ENCODE data around the gene ABCA13. TPM values are rescaled to one million over a fixed set of nuclear protein-coding genes. Genes with fewer than 3 reads are reported as not detected.
"Not testable (repeated sequence)": the region's sequence is repeated elsewhere in the genome, so short reads cannot be mapped to it uniquely, and the experiment has no call there.

ABCA13 gene
- total RNA-seq, 1 experiment from 2014 or later, result 1.7 TPM

DNA sequence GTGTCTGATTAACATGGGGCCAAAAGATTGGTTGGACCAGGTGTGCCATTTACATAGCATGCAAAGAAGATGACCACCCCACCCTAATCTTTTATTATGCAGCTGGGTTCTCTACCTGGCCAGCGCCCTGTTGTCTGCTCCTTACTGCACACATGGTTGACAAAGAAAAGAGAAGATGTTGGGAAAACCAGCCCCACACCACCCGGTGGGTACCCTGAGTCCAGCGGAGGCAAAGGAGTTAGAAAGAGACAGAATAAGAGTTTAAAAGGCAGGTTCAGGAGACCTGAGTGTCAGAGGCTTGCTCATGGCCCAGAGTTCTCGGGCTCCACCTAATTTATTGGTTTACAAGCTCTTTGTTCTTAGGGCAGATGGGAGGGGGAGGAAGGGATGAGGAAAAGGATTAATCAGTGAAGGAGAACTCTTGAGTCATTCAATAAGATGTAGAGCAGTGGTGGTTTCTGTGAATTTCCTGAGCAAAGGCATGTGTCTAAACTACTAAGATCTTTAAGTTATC lies 24.1 kb upstream of the ABCA13 start:
- ChIA-PET POLR2A (no interaction called here), CTCF (no interaction called here)
- H3K4me3 ChIP-seq (ENCODE audit: low read depth in 2 of 2, low read length in 2 of 2), result no peak overlapping the region
- in situ Hi-C loops (cut with HindIII; ENCODE audit: low pct_unique_long_range_greater_than_20kb, low sequenced_read_pairs) (no loop called here), intact Hi-C loops (cut with micrococcal nuclease; ENCODE audit: unreplicated experiment) (no loop called here)
- H3K4me1 ChIP-seq (ENCODE audit: control insufficient read depth, insufficient read depth, low read length), result peaks cover 47% of the 10 kb centered on the region
- H3K9me3 ChIP-seq (ENCODE audit: control insufficient read depth, insufficient read depth, low read depth, low read length), result no peaks in the 10 kb centered on the region
- BruUV-seq (replicated peaks), result no TSS peak
- DNase-seq (ENCODE audit: low read depth, low spot score), result no peak
- TF ChIP-seq, protein P1, sequence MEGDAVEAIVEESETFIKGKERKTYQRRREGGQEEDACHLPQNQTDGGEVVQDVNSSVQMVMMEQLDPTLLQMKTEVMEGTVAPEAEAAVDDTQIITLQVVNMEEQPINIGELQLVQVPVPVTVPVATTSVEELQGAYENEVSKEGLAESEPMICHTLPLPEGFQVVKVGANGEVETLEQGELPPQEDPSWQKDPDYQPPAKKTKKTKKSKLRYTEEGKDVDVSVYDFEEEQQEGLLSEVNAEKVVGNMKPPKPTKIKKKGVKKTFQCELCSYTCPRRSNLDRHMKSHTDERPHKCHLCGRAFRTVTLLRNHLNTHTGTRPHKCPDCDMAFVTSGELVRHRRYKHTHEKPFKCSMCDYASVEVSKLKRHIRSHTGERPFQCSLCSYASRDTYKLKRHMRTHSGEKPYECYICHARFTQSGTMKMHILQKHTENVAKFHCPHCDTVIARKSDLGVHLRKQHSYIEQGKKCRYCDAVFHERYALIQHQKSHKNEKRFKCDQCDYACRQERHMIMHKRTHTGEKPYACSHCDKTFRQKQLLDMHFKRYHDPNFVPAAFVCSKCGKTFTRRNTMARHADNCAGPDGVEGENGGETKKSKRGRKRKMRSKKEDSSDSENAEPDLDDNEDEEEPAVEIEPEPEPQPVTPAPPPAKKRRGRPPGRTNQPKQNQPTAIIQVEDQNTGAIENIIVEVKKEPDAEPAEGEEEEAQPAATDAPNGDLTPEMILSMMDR (IDR thresholded peaks at IDR 0.05), result no peak
- TF ChIP-seq SIN3A (IDR thresholded peaks at IDR 0.05; ENCODE audit: borderline replicate concordance, insufficient read depth, low read depth, low read length), result no peak
- TF ChIP-seq POLR2AphosphoS5 (IDR thresholded peaks at IDR 0.05; ENCODE audit: low read depth, low read length), result no peak
- TF ChIP-seq REST (IDR thresholded peaks at IDR 0.05; ENCODE audit: insufficient read depth in 1 of 2, low read depth in 2 of 2, low read length in 1 of 2), result no peak
- TF ChIP-seq TCF7L2 (IDR thresholded peaks at IDR 0.05; ENCODE audit: low read depth, low read length), result no peak
- H3K27me3 ChIP-seq (ENCODE audit: control insufficient read depth, insufficient read depth, low read length), result no peaks in the 10 kb centered on the region; the same call in 1 of the 2 replicates
- no peaks in the 10 kb centered on the region for H3K36me3 ChIP-seq (ENCODE audit: control insufficient read depth, insufficient read depth, low read length)
- peak overlapping the region; percentile 79 for H3K27ac ChIP-seq (ENCODE audit: low read length)
- ATAC-seq, result no peak

GRCh38 chr7:48147690-48148089 lies 23.6 kb upstream of the ABCA13 start:
- H3K27me3 ChIP-seq (ENCODE audit: control insufficient read depth, insufficient read depth, low read length); POLR2A ChIA-PET; in situ Hi-C loops (cut with HindIII; ENCODE audit: low pct_unique_long_range_greater_than_20kb, low sequenced_read_pairs); CTCF ChIA-PET; DNase-seq (ENCODE audit: low read depth, low spot score); H3K36me3 ChIP-seq (ENCODE audit: control insufficient read depth, insufficient read depth, low read length); BruUV-seq (replicated peaks); H3K4me3 ChIP-seq (ENCODE audit: low read depth in 2 of 2, low read length in 2 of 2); H3K9me3 ChIP-seq (ENCODE audit: control insufficient read depth, insufficient read depth, low read depth, low read length); ATAC-seq; intact Hi-C loops (cut with micrococcal nuclease; ENCODE audit: unreplicated experiment): not testable (repeated sequence)
- Histone ChIP-seq H3K27ac (ENCODE audit: low read length) (peak overlapping the region; percentile 79), H3K4me1 (ENCODE audit: control insufficient read depth, insufficient read depth, low read length) (peaks cover 42% of the 10 kb centered on the region)

DNA sequence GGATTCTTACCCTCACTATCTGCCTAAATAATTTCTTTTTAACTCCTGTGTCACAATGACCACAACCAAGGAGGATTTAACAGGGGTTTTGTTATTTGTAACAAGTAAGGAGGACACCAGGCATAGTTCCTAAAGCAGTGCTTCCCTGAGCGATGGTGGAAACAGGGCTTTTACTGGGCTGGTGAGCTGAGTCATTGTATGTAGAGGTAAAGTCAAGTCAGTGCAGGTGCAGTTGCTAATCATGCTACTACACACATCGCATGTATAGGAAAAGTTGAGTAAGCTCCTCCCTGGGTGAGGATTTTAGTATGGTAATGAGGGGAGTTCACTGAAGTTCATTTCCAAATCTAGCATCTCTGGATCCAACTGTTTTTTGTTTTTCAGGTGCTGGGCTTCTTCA lies 22.9 kb upstream of the ABCA13 start:
- Histone ChIP-seq H3K27ac (ENCODE audit: low read length) (peak overlapping the region; percentile 79; the same call in 1 of the 2 replicates), H3K27me3 (ENCODE audit: control insufficient read depth, insufficient read depth, low read length) (no peaks in the 10 kb centered on the region; the same call in 1 of the 2 replicates), H3K36me3 (ENCODE audit: control insufficient read depth, insufficient read depth, low read length) (no peaks in the 10 kb centered on the region), H3K4me3 (ENCODE audit: low read depth in 2 of 2, low read length in 2 of 2) (no peak overlapping the region), H3K9me3 (ENCODE audit: control insufficient read depth, insufficient read depth, low read depth, low read length) (no peaks in the 10 kb centered on the region), H3K4me1 (ENCODE audit: control insufficient read depth, insufficient read depth, low read length) (peaks cover 36% of the 10 kb centered on the region)
- intact Hi-C loops (cut with micrococcal nuclease; ENCODE audit: unreplicated experiment), result no loop called here
- no TSS peak for BruUV-seq (replicated peaks)
- CTCF ChIA-PET, result no interaction called here
- in situ Hi-C loops (cut with HindIII; ENCODE audit: low pct_unique_long_range_greater_than_20kb, low sequenced_read_pairs), result no loop called here
- no peak for ATAC-seq
- DNase-seq (ENCODE audit: low read depth, low spot score), result no peak
- TF ChIP-seq SIN3A (IDR thresholded peaks at IDR 0.05; ENCODE audit: borderline replicate concordance, insufficient read depth, low read depth, low read length), result no peak
- POLR2A ChIA-PET, result interaction anchor here (0.5 kb wide), 1 partner anchor 70 kb away, joined by 5 read pairs; no protein-coding TSS in a partner anchor

Data from Panc1 (cell line).